ENCODE measurements around the gene PLEKHG4.

- no peak for TF ChIP-seq FOXM1 (IDR thresholded peaks at IDR 0.05; ENCODE audit: low read depth, low read length)
- TF ChIP-seq ELK1 (IDR thresholded peaks at IDR 0.05; ENCODE audit: low read depth, low read length) = no peak
These were observed 7.9 kb upstream of the PLEKHG4 start for GRCh38 chr16:67271446-67271845.
